GM11168 (cell line): Measurements from ENCODE around the gene RBL1.
"Not testable (repeated sequence)": the region's sequence is repeated elsewhere in the genome, so short reads cannot be mapped to it uniquely, and the experiment has no call there.

ENCODE experiments used
- in situ Hi-C: fragments of 300-500 bp; cut with MboI; formaldehyde crosslinking; loops from one replicate; pipeline ENCODE4 v1.12.0; 2022; ENCODE audit warnings: low sequenced_read_pairs; ENCODE audit not compliant: unreplicated experiment

RBL1 gene

GRCh38 chr20:37095599-37096414 is at the start of gene RBL1:
Gene RBL1, minus strand, starts transcription at chr20:37095997. Its CDS starts 69 bp downstream, at chr20:37095928.
- in situ Hi-C loops, result no loop called here

GRCh38 chr20:37144856-37145404 is 49.1 kb upstream of the RBL1 start:
- in situ Hi-C loops, result no loop called here

- in situ Hi-C loops, result no loop called here
These were observed 46.9 kb upstream of the RBL1 start for GRCh38 chr20:37142708-37143107.

- in situ Hi-C loops, result no loop called here
These were observed 41.8 kb upstream of the RBL1 start for GRCh38 chr20:37137547-37137946.

GRCh38 chr20:37133952-37134351 is 38.2 kb upstream of the RBL1 start:
- in situ Hi-C loops, result no loop called here

- in situ Hi-C loops, result no loop called here
These were observed 35.7 kb upstream of the RBL1 start for GRCh38 chr20:37131486-37131885.

GRCh38 chr20:37128803-37129202 is 33.0 kb upstream of the RBL1 start:
- in situ Hi-C loops, result no loop called here

- in situ Hi-C loops, result not testable (repeated sequence)
These were observed 30.5 kb upstream of the RBL1 start for GRCh38 chr20:37126290-37126689.

GRCh38 chr20:37123441-37123840 is 27.6 kb upstream of the RBL1 start:
- in situ Hi-C loops, result no loop called here

- in situ Hi-C loops, result no loop called here
These were observed 24.7 kb upstream of the RBL1 start for GRCh38 chr20:37120497-37120896.

GRCh38 chr20:37119356-37120036 is 23.7 kb upstream of the RBL1 start:
- in situ Hi-C loops, result no loop called here

GRCh38 chr20:37114012-37114411 is 18.2 kb upstream of the RBL1 start:
- in situ Hi-C loops, result no loop called here

GRCh38 chr20:37111926-37112455 is 16.2 kb upstream of the RBL1 start:
- in situ Hi-C loops, result no loop called here

- in situ Hi-C loops, result no loop called here
These were observed 12.9 kb upstream of the RBL1 start for GRCh38 chr20:37108676-37109075.

- in situ Hi-C loops, result no loop called here
These were observed 6.8 kb upstream of the RBL1 start for GRCh38 chr20:37102571-37102970.

GRCh38 chr20:37096415-37097041 is 731 bp upstream of the RBL1 start:
- in situ Hi-C loops, result no loop called here

GRCh38 chr20:37095108-37095598 is 644 bp downstream of the RBL1 start:
- in situ Hi-C loops, result no loop called here

- in situ Hi-C loops, result no loop called here
These were observed 5.4 kb downstream of the RBL1 start for GRCh38 chr20:37090407-37090806.

- in situ Hi-C loops, result loop anchor here (5.0 kb wide), 1 partner anchor 75 kb away; no protein-coding TSS in a partner anchor
These were observed 14.0 kb downstream of the RBL1 start for GRCh38 chr20:37081717-37082289.

- in situ Hi-C loops, result no loop called here
These were observed 18.8 kb downstream of the RBL1 start for GRCh38 chr20:37077009-37077408.
